GM10847 (cell line): Measurements from ENCODE around the gene ADAMTSL1.

Experiments
- POLR2A ChIP-seq: IDR thresholded peaks from 2 replicates; pipeline ENCODE4 v1.6.1; 2011; ENCODE audit not compliant: insufficient read length; ENCODE audit errors: extremely low read depth

Gene ADAMTSL1

GRCh38 chr9:18718393-18718792 is 244.4 kb downstream of the ADAMTSL1 start:
- no peak for TF ChIP-seq POLR2A

- no peak for TF ChIP-seq POLR2A
These were observed 245.0 kb downstream of the ADAMTSL1 start for GRCh38 chr9:18718932-18719331.

GRCh38 chr9:18720691-18721090 is 246.7 kb downstream of the ADAMTSL1 start:
- TF ChIP-seq POLR2A, result no peak

DNA sequence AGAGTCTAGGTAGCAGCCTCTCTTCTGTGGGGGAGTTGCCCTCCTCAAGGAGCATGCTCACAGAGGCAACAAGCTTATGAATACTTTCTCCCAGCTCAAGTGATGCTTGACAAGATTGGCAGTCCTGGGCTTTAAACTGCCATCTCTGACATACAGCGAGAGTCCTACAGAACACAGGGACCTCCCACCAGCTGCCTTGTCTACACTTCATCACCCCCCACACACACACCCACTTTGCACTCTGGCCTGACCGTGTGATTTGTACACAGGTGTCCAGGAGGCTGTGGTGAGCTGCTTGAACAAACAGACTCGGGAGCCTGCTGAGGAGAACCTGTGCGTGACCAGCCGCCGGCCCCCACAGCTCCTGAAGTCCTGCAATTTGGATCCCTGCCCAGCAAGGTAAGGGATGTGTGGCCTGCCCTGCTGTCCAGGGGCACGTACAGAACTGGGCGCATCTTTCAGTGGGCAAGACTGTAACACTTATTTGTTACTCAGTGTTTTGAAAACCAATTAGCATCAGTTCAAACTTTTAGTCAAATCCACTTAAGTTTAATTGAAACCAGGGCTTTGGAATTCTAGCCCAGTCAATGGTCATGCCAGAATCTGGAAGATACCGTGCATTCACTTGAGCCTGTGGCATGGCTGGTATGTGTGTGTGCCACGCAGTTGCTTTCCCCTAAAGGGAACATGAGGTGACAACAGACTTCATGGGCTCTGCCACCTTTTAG is 247.5 kb downstream of the ADAMTSL1 start:
- TF ChIP-seq POLR2A, result no peak

DNA sequence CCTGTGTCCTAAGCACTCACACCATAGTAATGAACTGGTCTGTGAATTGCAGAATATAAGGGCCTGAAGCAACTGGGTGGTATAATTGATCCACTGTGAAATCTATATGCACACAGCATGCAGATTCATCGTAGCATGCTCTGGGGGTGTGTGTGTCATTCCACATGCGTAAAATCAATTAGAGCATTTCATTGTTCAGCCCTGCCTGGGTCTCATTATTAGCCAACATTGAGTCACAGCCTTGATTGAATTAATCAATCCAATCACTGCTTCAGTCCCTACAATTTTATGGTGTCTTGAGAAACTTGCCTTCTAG is 248.0 kb downstream of the ADAMTSL1 start:
- TF ChIP-seq POLR2A, result no peak

DNA sequence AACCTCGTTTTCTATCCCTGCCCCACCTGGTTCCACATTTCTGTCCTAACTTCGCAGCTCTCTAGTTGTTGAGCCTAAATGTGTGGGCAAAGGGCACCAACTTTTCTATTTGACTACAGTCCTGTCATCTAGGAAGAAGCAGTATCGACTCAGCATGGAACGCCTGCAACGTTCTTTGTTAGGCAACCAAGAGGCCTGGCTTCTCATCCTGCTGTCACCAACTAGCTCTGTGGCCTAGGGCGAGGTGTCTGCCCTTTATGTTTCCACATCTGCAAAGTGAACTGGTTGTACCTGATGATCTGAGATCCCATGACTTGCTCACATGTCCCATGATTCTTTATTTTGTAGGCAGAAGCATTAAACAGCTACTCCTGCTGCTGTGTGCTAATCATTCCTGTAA is 248.9 kb downstream of the ADAMTSL1 start:
- TF ChIP-seq POLR2A, result no peak

DNA sequence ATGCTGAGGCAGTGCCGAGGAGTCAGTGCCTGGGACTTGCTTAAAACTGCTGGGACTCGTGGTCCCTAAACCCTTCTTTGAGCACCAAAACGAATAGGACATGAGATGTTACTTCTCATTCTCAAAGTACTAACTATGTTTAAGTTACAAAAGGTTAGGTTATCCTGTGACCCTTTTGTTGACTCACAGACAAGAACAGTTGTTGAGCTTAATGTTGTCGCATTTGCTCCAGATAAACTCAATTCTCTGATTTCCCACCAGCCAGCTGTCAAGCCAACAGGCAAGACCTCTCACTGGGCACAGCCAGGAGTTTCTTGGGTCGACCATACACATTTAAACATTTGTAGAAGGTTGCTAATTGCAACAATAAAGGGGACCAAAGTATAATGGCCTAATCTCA is 249.4 kb downstream of the ADAMTSL1 start:
- TF ChIP-seq POLR2A, result no peak

DNA sequence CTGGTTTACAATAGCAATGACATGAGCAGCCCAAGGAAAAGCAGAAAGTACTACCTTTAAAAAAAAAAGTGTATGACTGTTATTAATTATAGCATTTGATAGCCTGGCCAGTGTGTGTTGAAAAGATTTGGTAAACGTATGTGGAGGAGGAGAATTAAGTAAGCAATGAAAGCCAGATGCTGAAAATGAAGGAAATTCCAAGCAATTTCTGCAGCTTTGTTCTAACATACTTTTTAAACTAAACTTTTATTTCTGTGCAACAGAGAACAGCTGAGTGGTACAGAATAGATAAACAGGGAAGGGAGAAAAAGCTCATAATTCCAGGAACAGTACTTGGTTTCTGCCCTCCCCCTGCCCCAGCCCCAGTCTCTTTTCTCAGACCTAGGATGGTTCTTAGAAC is 252.6 kb downstream of the ADAMTSL1 start:
- TF ChIP-seq POLR2A, result no peak

- no peak for TF ChIP-seq POLR2A
These were observed 254.0 kb downstream of the ADAMTSL1 start for GRCh38 chr9:18727904-18728303.

GRCh38 chr9:18728642-18729041 is 254.7 kb downstream of the ADAMTSL1 start:
- TF ChIP-seq POLR2A, result no peak

DNA sequence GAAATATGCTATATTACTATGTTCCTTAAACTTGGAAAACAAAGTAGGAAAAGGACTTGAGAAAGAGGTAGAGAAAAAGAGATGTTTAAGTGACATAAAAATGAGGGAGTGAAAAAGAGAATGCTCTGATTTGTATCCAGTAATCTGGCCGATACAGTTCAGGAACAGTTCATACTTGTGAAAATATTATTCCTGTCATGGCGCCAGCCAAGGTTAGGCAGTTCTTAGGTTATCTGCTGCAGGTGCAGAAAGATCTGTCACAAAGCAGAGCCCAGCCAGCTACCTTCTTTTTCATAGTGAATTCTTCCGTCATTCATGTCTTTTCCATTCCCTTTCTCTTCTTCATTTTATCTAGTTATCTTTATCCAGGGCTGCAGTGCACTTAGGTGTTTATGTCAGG is 256.3 kb downstream of the ADAMTSL1 start:
- TF ChIP-seq POLR2A, result no peak

DNA sequence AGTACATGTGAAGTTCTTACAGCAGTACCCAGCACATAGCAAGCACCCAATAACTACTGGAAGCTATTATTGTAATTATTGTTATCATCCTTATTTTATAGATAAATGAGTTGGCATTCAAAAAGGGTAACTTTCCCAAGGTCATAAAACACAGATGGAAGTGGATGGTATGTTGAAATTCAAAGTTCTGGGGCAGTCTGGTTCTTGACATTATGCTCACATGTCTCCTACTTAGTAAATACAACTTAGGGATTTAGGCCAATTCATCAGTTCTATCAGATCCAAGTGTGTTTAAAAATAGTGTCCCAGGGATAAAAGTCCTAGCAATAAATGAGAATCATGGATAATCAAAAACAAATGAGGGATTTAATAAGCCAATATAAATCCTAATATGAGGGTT is 265.2 kb downstream of the ADAMTSL1 start:
- TF ChIP-seq POLR2A, result no peak

DNA sequence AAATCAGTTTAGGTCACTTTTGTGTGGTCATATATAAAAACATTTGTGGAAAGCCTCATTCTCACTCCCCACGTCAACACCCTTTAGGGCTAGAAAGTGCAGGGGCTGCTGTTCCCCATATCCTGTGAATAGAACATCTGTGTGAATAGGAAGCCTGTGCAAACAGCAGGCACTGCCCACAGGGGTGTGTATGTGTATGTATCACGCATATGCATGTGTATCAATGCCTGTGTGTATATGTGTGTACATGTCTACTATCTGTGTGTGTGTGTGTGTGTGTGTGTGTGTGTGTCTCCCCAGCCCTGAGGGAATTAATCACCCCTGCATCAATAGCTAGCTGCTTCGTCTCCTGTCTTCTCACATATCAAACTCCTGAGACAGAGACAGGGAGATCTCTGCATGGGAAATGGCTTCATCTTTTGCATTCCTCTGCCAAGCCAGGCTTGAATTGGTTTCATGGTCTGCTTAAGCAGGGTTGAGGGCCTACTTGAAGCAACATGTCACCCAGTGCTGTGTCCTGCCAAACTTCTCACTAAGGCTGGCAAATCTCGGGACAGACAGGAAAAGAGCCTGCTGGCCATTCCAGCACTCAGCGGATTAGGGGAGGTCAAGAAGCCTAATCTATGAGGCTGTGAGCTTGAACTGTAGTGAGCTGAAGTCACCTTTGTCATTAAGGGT is 265.8 kb downstream of the ADAMTSL1 start:
- no peak for TF ChIP-seq POLR2A

GRCh38 chr9:18741359-18741758 is 267.4 kb downstream of the ADAMTSL1 start:
- TF ChIP-seq POLR2A, result no peak

GRCh38 chr9:18741945-18742344 is 268.0 kb downstream of the ADAMTSL1 start:
- no peak for TF ChIP-seq POLR2A

DNA sequence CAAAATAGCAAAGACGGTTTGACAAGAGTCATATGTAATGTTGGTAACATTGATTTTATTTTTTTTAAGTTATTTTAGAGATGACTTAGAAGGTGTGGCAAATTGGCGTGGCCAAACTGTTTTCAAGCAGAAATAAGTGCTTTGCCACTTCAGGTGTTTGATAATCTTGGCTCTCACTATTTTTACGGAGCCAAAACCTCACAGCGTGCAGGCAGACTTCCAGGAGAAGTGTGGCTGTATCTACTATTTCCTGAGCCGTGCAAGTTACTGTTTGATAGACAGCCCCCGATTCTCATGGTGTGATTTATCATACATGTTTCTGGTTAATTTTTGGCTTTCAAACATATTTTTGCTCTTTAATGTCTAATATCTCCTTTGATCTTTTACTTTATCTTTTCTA is 269.5 kb downstream of the ADAMTSL1 start:
- no peak for TF ChIP-seq POLR2A

DNA sequence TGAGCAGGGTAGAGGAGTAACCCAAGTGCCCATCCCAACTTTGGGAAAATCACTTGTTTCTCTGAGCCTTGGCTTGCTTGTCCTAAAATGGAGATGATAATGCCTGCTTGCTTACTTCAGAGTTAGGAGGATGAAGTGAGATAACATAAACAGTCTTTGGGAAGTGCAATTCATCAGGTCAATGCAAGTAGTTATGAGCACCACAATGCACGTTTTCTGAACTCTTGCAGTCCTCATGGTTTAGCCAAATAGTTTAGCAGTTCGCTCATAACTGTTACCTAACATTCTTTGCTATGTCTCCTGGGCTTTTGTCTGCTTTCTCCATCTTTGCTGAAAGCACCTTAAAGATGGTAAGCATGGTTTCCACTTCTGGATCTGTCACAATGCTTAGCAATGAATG is 270.0 kb downstream of the ADAMTSL1 start:
- no peak for TF ChIP-seq POLR2A

DNA sequence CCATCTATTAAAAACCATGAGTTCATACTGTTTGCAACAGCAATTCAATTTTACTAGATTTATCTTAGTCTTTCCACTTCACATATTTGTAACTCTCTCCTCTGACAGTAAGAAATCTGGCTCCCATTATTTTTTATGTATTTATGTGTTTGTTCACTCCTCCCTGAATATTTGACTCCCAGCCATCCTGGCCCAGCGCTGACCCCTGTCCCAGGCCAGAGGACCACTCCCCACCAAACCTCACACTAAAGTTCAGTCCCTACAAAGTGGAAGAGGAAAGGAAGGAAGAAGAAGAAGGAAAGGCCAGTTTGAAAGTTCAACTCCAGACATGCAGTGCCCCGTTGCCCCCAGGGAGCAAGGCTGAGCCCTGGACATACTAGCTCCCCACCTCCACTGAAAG is 271.8 kb downstream of the ADAMTSL1 start:
- no peak for TF ChIP-seq POLR2A

GRCh38 chr9:18746631-18747030 is 272.7 kb downstream of the ADAMTSL1 start:
- no peak for TF ChIP-seq POLR2A
